Peyer's patch (tissue), 4 donors: Measurements from ENCODE around the gene AP1S3. TPM values are rescaled to one million over a fixed set of nuclear protein-coding genes. Genes with fewer than 3 reads are reported as not detected.
"Not testable (repeated sequence)": the region's sequence is repeated elsewhere in the genome, so short reads cannot be mapped to it uniquely, and the experiment has no call there.

Experiments used
- DNase-seq, 3 donors: peaks; one replicate each; pipeline ENCODE4 v3.0.0-alpha.2; 2017 to 2019
- H3K27ac ChIP-seq, 4 donors: fragments of 200-600 bp; sonication (generic); one replicate each; pipeline ENCODE4 v1.5.1; 2016 to 2019
- H3K27me3 ChIP-seq, 2 donors: fragments of 200-600 bp; sonication (generic); one replicate each; pipeline ENCODE4 v1.5.1; 2019
- H3K36me3 ChIP-seq, 3 donors: fragments of 200-600 bp; sonication (generic); one replicate each; pipeline ENCODE4 v1.5.1; 2016 to 2019
- H3K4me1 ChIP-seq, 4 donors: fragments of 200-600 bp; sonication (generic); one replicate each; pipeline ENCODE4 v1.5.1; 2016 to 2019
- H3K4me3 ChIP-seq, 4 donors: fragments of 200-600 bp; sonication (generic); 1 replicate in 3 of 4; 2 replicates in 1 of 4; pipeline ENCODE4 v1.5.1; 2016 to 2019; ENCODE audit warnings: mild to moderate bottlenecking in 1 of 4
- H3K9me3 ChIP-seq, 4 donors: fragments of 200-600 bp; sonication (generic); one replicate each; pipeline ENCODE4 v1.5.1; 2016 to 2019; ENCODE audit warnings: mild to moderate bottlenecking in 1 of 4
- CTCF ChIP-seq, 6 experiments: fragments of 450-650 bp in 4 of 6; fragments of 200-600 bp in 2 of 6; sonication (generic) in 1 of 6; IDR thresholded peaks; one replicate each; pipeline ENCODE4 v1.5.1; 2017 to 2019; ENCODE audit warnings: antibody characterized with exemption in 6 of 6, mild to moderate bottlenecking in 3 of 6, moderate library complexity in 1 of 6
- POLR2A ChIP-seq, 2 donors: fragments of 450-650 bp; IDR thresholded peaks; one replicate each; pipeline ENCODE4 v1.5.1; 2017; ENCODE audit warnings: antibody characterized with exemption in 2 of 2, mild to moderate bottlenecking in 2 of 2, moderate library complexity in 2 of 2
- total RNA-seq, 4 donors: library from RNA; depleted of rRNA; stranded (reverse); fragments of >200 nt; gene quantifications; one replicate each; pipeline ENCODE4 v1.1.0, GENCODE V29; 2016

The AP1S3 gene
- total RNA-seq, 4 donors from 2014 or later = 6.3 to 17.0 (median 9.6) TPM

- no peaks in the 10 kb centered on the region for H3K9me3 ChIP-seq
- H3K4me3 ChIP-seq = no peak overlapping the region
- H3K36me3 ChIP-seq = no peaks in the 10 kb centered on the region
- H3K27me3 ChIP-seq = no peaks in the 10 kb centered on the region
- peak overlapping the region in 1 of 4 donors; percentile 52 for H3K27ac ChIP-seq
- no peak for TF ChIP-seq POLR2A (IDR thresholded peaks at IDR 0.05)
- TF ChIP-seq CTCF (IDR thresholded peaks at IDR 0.05) = no peak
- no peaks in the 10 kb centered on the region for H3K4me1 ChIP-seq
- DNase-seq = no peak
These were observed 14.6 kb downstream of the AP1S3 start for GRCh38 chr2:223822818-223823217.

- Histone ChIP-seq H3K36me3 (no peaks in the 10 kb centered on the region), H3K9me3 (no peaks in the 10 kb centered on the region), H3K4me3 (no peak overlapping the region), H3K27ac (no peak overlapping the region), H3K27me3 (no peaks in the 10 kb centered on the region), H3K4me1 (no peaks in the 10 kb centered on the region)
- DNase-seq = no peak
- no peak for TF ChIP-seq CTCF (IDR thresholded peaks at IDR 0.05)
- no peak for TF ChIP-seq POLR2A (IDR thresholded peaks at IDR 0.05)
These were observed 16.8 kb downstream of the AP1S3 start for GRCh38 chr2:223820549-223820948.

- H3K9me3 ChIP-seq = no peaks in the 10 kb centered on the region
- no peaks in the 10 kb centered on the region for H3K27me3 ChIP-seq
- no peak overlapping the region for H3K27ac ChIP-seq
- H3K36me3 ChIP-seq = no peaks in the 10 kb centered on the region
- H3K4me1 ChIP-seq = no peaks in the 10 kb centered on the region
- no peak overlapping the region for H3K4me3 ChIP-seq
- TF ChIP-seq POLR2A (IDR thresholded peaks at IDR 0.05) = no peak
- no peak for TF ChIP-seq CTCF (IDR thresholded peaks at IDR 0.05)
- no peak for DNase-seq
These were observed 17.5 kb downstream of the AP1S3 start for GRCh38 chr2:223819891-223820290.

GRCh38 chr2:223815884-223816570, 21.4 kb downstream of the AP1S3 start:
- Histone ChIP-seq H3K27me3 (no peaks in the 10 kb centered on the region), H3K4me3 (no peak overlapping the region), H3K27ac (no peak overlapping the region), H3K4me1 (no peaks in the 10 kb centered on the region), H3K36me3 (no peaks in the 10 kb centered on the region), H3K9me3 (no peaks in the 10 kb centered on the region)
- no peak for TF ChIP-seq POLR2A (IDR thresholded peaks at IDR 0.05)
- TF ChIP-seq CTCF (IDR thresholded peaks at IDR 0.05) = no peak
- no peak for DNase-seq

- Histone ChIP-seq H3K9me3 (no peaks in the 10 kb centered on the region), H3K4me1 (no peaks in the 10 kb centered on the region), H3K4me3 (no peak overlapping the region), H3K27me3 (no peaks in the 10 kb centered on the region), H3K36me3 (no peaks in the 10 kb centered on the region), H3K27ac (no peak overlapping the region)
- TF ChIP-seq CTCF (IDR thresholded peaks at IDR 0.05) (no peak), POLR2A (IDR thresholded peaks at IDR 0.05) (no peak)
- no peak for DNase-seq
These were observed 22.0 kb downstream of the AP1S3 start for GRCh38 chr2:223815186-223815883.

GRCh38 chr2:223814764-223815163, 22.6 kb downstream of the AP1S3 start:
- not testable (repeated sequence) for DNase-seq, H3K4me1 ChIP-seq, H3K27ac ChIP-seq, H3K36me3 ChIP-seq, H3K9me3 ChIP-seq, H3K4me3 ChIP-seq, H3K27me3 ChIP-seq
